IPS-20b (cell line): ENCODE measurements around the gene GPA33.

Source experiments
- H3K27ac ChIP-seq: one replicate; pipeline ENCODE4 v1.5.1; 2013; ENCODE audit warnings: low read length
- H3K27me3 ChIP-seq: 2 replicates; pipeline ENCODE4 v1.6.1; 2013; ENCODE audit warnings: mild to moderate bottlenecking, low read length, inconsistent platforms; ENCODE audit not compliant: insufficient read depth
- H3K36me3 ChIP-seq: 2 replicates; pipeline ENCODE4 v1.6.1; 2013; ENCODE audit warnings: low read depth, mild to moderate bottlenecking, inconsistent platforms, low read length, moderate library complexity; ENCODE audit not compliant: insufficient read depth
- H3K4me1 ChIP-seq: 2 replicates; pipeline ENCODE4 v1.6.1; 2013; ENCODE audit warnings: mild to moderate bottlenecking, control low read depth, inconsistent platforms, low read length, moderate library complexity; ENCODE audit not compliant: insufficient read depth
- H3K4me3 ChIP-seq: 2 replicates; pipeline ENCODE4 v1.5.1; 2013; ENCODE audit warnings: mild to moderate bottlenecking, low read length, inconsistent platforms
- H3K9ac ChIP-seq: 2 replicates; pipeline ENCODE4 v1.6.1; 2013; ENCODE audit warnings: low read depth, mild to moderate bottlenecking, inconsistent platforms, low read length, moderate library complexity
- H3K9me3 ChIP-seq: 2 replicates; pipeline ENCODE4 v1.6.1; 2013; ENCODE audit warnings: mild to moderate bottlenecking, low read depth, low read length, inconsistent platforms; ENCODE audit not compliant: insufficient read depth

GPA33 gene

GRCh38 chr1:167100730-167101129 is 10.6 kb upstream of the GPA33 start:
- H3K9ac ChIP-seq: no peak overlapping the region
- no peaks in the 10 kb centered on the region for H3K9me3 ChIP-seq
- no peak overlapping the region for H3K4me3 ChIP-seq

GRCh38 chr1:167099851-167100250 is 9.7 kb upstream of the GPA33 start:
- Histone ChIP-seq H3K36me3 (no peaks in the 10 kb centered on the region), H3K9ac (no peak overlapping the region), H3K4me1 (peaks cover 16% of the 10 kb centered on the region), H3K27me3 (no peaks in the 10 kb centered on the region), H3K4me3 (no peak overlapping the region), H3K27ac (no peak overlapping the region), H3K9me3 (no peaks in the 10 kb centered on the region)

More at GRCh38 chr1:167100730-167101129, 10.6 kb upstream of the GPA33 start:
- no peaks in the 10 kb centered on the region for H3K27me3 ChIP-seq
- no peak overlapping the region for H3K27ac ChIP-seq
- no peaks in the 10 kb centered on the region for H3K36me3 ChIP-seq
- H3K4me1 ChIP-seq: peaks cover 24% of the 10 kb centered on the region

- H3K9me3 ChIP-seq: no peaks in the 10 kb centered on the region
- no peak overlapping the region for H3K4me3 ChIP-seq
- no peaks in the 10 kb centered on the region for H3K27me3 ChIP-seq
- H3K9ac ChIP-seq: no peak overlapping the region
- H3K27ac ChIP-seq: no peak overlapping the region
- no peaks in the 10 kb centered on the region for H3K36me3 ChIP-seq
- peaks cover 6% of the 10 kb centered on the region; the same call in 1 of the 2 replicates for H3K4me1 ChIP-seq
Observed at GRCh38 chr1:167095368-167095767, 5.2 kb upstream of the GPA33 start.

GRCh38 chr1:167094690-167095089 is 4.5 kb upstream of the GPA33 start:
- H3K36me3 ChIP-seq: no peaks in the 10 kb centered on the region
- H3K27me3 ChIP-seq: no peaks in the 10 kb centered on the region
- no peak overlapping the region for H3K4me3 ChIP-seq
- H3K27ac ChIP-seq: no peak overlapping the region
- peaks cover 6% of the 10 kb centered on the region; the same call in 1 of the 2 replicates for H3K4me1 ChIP-seq
- no peak overlapping the region for H3K9ac ChIP-seq
- no peaks in the 10 kb centered on the region for H3K9me3 ChIP-seq

- Histone ChIP-seq H3K27me3 (no peaks in the 10 kb centered on the region), H3K9ac (no peak within 1 kb of the TSS), H3K4me3 (no peak within 1 kb of the TSS), H3K36me3 (no peaks in the 10 kb centered on the region), H3K27ac (no peak within 1 kb of the TSS), H3K4me1 (peaks cover 6% of the 10 kb centered on the region; the same call in 1 of the 2 replicates), H3K9me3 (no peaks in the 10 kb centered on the region)
Observed at GRCh38 chr1:167093846-167094516, 3.8 kb upstream of the GPA33 start, which contains the start of gene STYXL2. TSS of gene STYXL2 (plus strand) at chr1:167094075. CDS start at chr1:167094850, 775 bp downstream.

- no peaks in the 10 kb centered on the region for H3K36me3 ChIP-seq
- peaks cover 6% of the 10 kb centered on the region; the same call in 1 of the 2 replicates for H3K4me1 ChIP-seq
- H3K9me3 ChIP-seq: no peaks in the 10 kb centered on the region
- H3K4me3 ChIP-seq: no peak overlapping the region
- H3K27ac ChIP-seq: no peak overlapping the region
- no peaks in the 10 kb centered on the region for H3K27me3 ChIP-seq
- no peak overlapping the region for H3K9ac ChIP-seq
Observed at GRCh38 chr1:167092653-167093052, 2.5 kb upstream of the GPA33 start.

GRCh38 chr1:167089939-167090313 is 251 bp downstream of the GPA33 start:
- no peak overlapping the region for H3K27ac ChIP-seq
- H3K4me3 ChIP-seq: no peak overlapping the region
- H3K9me3 ChIP-seq: no peaks in the 10 kb centered on the region
- no peak overlapping the region for H3K9ac ChIP-seq
- H3K27me3 ChIP-seq: no peaks in the 10 kb centered on the region
- H3K4me1 ChIP-seq: peaks cover 6% of the 10 kb centered on the region
- no peaks in the 10 kb centered on the region for H3K36me3 ChIP-seq

- no peak overlapping the region for H3K4me3 ChIP-seq
- no peak overlapping the region for H3K27ac ChIP-seq
- no peak overlapping the region for H3K9ac ChIP-seq
- peaks cover under 1% of the 10 kb centered on the region for H3K4me1 ChIP-seq
- no peaks in the 10 kb centered on the region for H3K27me3 ChIP-seq
- no peaks in the 10 kb centered on the region for H3K9me3 ChIP-seq
- H3K36me3 ChIP-seq: no peaks in the 10 kb centered on the region
Observed at GRCh38 chr1:167088746-167089417, 1.3 kb downstream of the GPA33 start.

- no peaks in the 10 kb centered on the region; the same call in none of the 2 replicates for H3K4me1 ChIP-seq
- no peak overlapping the region for H3K9ac ChIP-seq
- no peaks in the 10 kb centered on the region for H3K9me3 ChIP-seq
- H3K4me3 ChIP-seq: no peak overlapping the region
- no peaks in the 10 kb centered on the region for H3K27me3 ChIP-seq
- no peaks in the 10 kb centered on the region for H3K36me3 ChIP-seq
- H3K27ac ChIP-seq: no peak overlapping the region
Observed at GRCh38 chr1:167086768-167087167, 3.4 kb downstream of the GPA33 start.

GRCh38 chr1:167086033-167086432 is 4.1 kb downstream of the GPA33 start:
- no peaks in the 10 kb centered on the region for H3K27me3 ChIP-seq
- no peak overlapping the region for H3K9ac ChIP-seq
- H3K9me3 ChIP-seq: no peaks in the 10 kb centered on the region
- H3K36me3 ChIP-seq: no peaks in the 10 kb centered on the region
- no peak overlapping the region for H3K4me3 ChIP-seq
- no peaks in the 10 kb centered on the region; the same call in none of the 2 replicates for H3K4me1 ChIP-seq
- no peak overlapping the region for H3K27ac ChIP-seq

GRCh38 chr1:167084757-167085156 is 5.4 kb downstream of the GPA33 start:
- no peak overlapping the region for H3K9ac ChIP-seq
- H3K4me3 ChIP-seq: no peak overlapping the region
- H3K27me3 ChIP-seq: no peaks in the 10 kb centered on the region
- H3K9me3 ChIP-seq: no peaks in the 10 kb centered on the region
- no peaks in the 10 kb centered on the region; the same call in none of the 2 replicates for H3K4me1 ChIP-seq
- H3K27ac ChIP-seq: no peak overlapping the region
- no peaks in the 10 kb centered on the region for H3K36me3 ChIP-seq

GRCh38 chr1:167083871-167084270 is 6.3 kb downstream of the GPA33 start:
- Histone ChIP-seq H3K9ac (no peak overlapping the region), H3K4me1 (no peaks in the 10 kb centered on the region; the same call in none of the 2 replicates), H3K9me3 (no peaks in the 10 kb centered on the region), H3K27ac (no peak overlapping the region), H3K27me3 (no peaks in the 10 kb centered on the region), H3K4me3 (no peak overlapping the region), H3K36me3 (no peaks in the 10 kb centered on the region)
